Naive thymus-derived CD4-positive, alpha-beta T cell (primary cell): ENCODE results near the gene RNASE7. TPM values are rescaled to one million over a fixed set of nuclear protein-coding genes. Genes with fewer than 3 reads are reported as not detected.

Experiments used
- ATAC-seq: fragments of 150-1000 bp; cut with Tn5 transposase; 2 replicates; pipeline ENCODE4 v1.10.0; 2021; ENCODE audit warnings: mild to moderate bottlenecking, moderate library complexity
- CTCF ChIA-PET: fragments of 350-600 bp; sonication (Branson Sonifier 250); formaldehyde crosslinking; loops from one replicate; lab custom pipeline; 2021; ENCODE audit warnings: antibody characterized with exemption; lab: Charles Lee
- POLR2A ChIA-PET: fragments of 350-600 bp; sonication (Branson Sonifier 250); formaldehyde crosslinking; loops from one replicate; lab custom pipeline; 2021; ENCODE audit warnings: antibody characterized with exemption, inconsistent platforms; lab: Charles Lee
- DNase-seq, 9 donors: peaks; one replicate each; pipeline versions ENCODE4 v3.0.0 to v3.0.0-alpha.2; 2020 to 2022; ENCODE audit warnings: mixed read lengths in 1 of 9
- H3K27ac ChIP-seq: one replicate; pipeline ENCODE4 v1.7.0; 2013; ENCODE audit warnings: mild to moderate bottlenecking, low read depth, low read length, moderate library complexity
- H3K27me3 ChIP-seq, 2 donors: one replicate each; pipeline ENCODE4 v1.7.0; 2013; ENCODE audit warnings: low read length in 2 of 2, mild to moderate bottlenecking in 2 of 2, moderate library complexity in 2 of 2; ENCODE audit not compliant: control insufficient read depth in 2 of 2, insufficient read depth in 2 of 2
- H3K36me3 ChIP-seq, 3 experiments: 1 replicate in 2 of 3; 2 replicates in 1 of 3; pipeline ENCODE4 v1.7.0; 2013; ENCODE audit warnings: low read length in 3 of 3, mild to moderate bottlenecking in 3 of 3, moderate library complexity in 1 of 3; ENCODE audit not compliant: insufficient read depth in 3 of 3, control insufficient read depth in 2 of 3
- H3K4me1 ChIP-seq, 2 donors: one replicate each; pipeline ENCODE4 v1.7.0; 2013; ENCODE audit warnings: low read length in 2 of 2, mild to moderate bottlenecking in 2 of 2, moderate library complexity in 1 of 2; ENCODE audit not compliant: control insufficient read depth in 2 of 2, insufficient read depth in 2 of 2
- H3K4me3 ChIP-seq: 2 replicates; pipeline ENCODE4 v1.7.0; 2013; ENCODE audit warnings: mild to moderate bottlenecking, low read length
- H3K9me3 ChIP-seq, 3 experiments: 1 replicate in 2 of 3; 2 replicates in 1 of 3; pipeline ENCODE4 v1.7.0; 2013; ENCODE audit warnings: low read length in 3 of 3; ENCODE audit not compliant: control insufficient read depth in 2 of 3
- H3K27ac Mint-ChIP-seq, 9 donors: one replicate each; pipeline ENCODE4 v1.8.0; 2020 to 2022; ENCODE audit warnings: mixed read lengths in 9 of 9, mild to moderate bottlenecking in 8 of 9, moderate library complexity in 5 of 9, inconsistent platforms in 2 of 9
- H3K27me3 Mint-ChIP-seq, 5 donors: one replicate each; pipeline ENCODE4 v1.8.0; 2021 to 2022; ENCODE audit warnings: mixed read lengths in 5 of 5, mild to moderate bottlenecking in 1 of 5
- H3K36me3 Mint-ChIP-seq, 5 donors: one replicate each; pipeline ENCODE4 v1.8.0; 2020 to 2022; ENCODE audit warnings: mixed read lengths in 5 of 5, mild to moderate bottlenecking in 3 of 5, inconsistent platforms in 1 of 5
- H3K4me1 Mint-ChIP-seq, 7 donors: one replicate each; pipeline ENCODE4 v1.8.0; 2020 to 2022; ENCODE audit warnings: mixed read lengths in 7 of 7, mild to moderate bottlenecking in 3 of 7, inconsistent platforms in 1 of 7
- H3K4me3 Mint-ChIP-seq, 10 donors: one replicate each; pipeline ENCODE4 v1.8.0; 2020 to 2022; ENCODE audit warnings: mild to moderate bottlenecking in 10 of 10, mixed read lengths in 10 of 10, moderate library complexity in 6 of 10, inconsistent platforms in 2 of 10
- H3K9me3 Mint-ChIP-seq, 11 donors: one replicate each; pipeline ENCODE4 v1.8.0; 2020 to 2022; ENCODE audit warnings: mixed read lengths in 11 of 11, mild to moderate bottlenecking in 4 of 11, inconsistent platforms in 1 of 11, moderate library complexity in 1 of 11
- intact Hi-C, 2 donors: fragments of 100-400 bp; cut with micrococcal nuclease; formaldehyde crosslinking; loops; one replicate each; pipeline ENCODE4 v1.15.1; 2023
- polyA plus RNA-seq, 2 donors: library from polyadenylated mRNA; unstranded; fragments of 300-500 nt; fragmentation: Illumina TruSeq; gene quantifications; one replicate each; pipeline ENCODE4 v1.2.3, GENCODE V29; 2021
- total RNA-seq, 6 experiments: library from RNA in 5 of 6; stranded (reverse) in 5 of 6; gene quantifications; 1 replicate in 5 of 6; 2 replicates in 1 of 6; pipeline ENCODE4 v1.2.3 and lab custom pipeline; 2021 to 2026

The RNASE7 gene
- total and polyA plus RNA-seq, 7 experiments from 2014 or later, result not detected

DNA sequence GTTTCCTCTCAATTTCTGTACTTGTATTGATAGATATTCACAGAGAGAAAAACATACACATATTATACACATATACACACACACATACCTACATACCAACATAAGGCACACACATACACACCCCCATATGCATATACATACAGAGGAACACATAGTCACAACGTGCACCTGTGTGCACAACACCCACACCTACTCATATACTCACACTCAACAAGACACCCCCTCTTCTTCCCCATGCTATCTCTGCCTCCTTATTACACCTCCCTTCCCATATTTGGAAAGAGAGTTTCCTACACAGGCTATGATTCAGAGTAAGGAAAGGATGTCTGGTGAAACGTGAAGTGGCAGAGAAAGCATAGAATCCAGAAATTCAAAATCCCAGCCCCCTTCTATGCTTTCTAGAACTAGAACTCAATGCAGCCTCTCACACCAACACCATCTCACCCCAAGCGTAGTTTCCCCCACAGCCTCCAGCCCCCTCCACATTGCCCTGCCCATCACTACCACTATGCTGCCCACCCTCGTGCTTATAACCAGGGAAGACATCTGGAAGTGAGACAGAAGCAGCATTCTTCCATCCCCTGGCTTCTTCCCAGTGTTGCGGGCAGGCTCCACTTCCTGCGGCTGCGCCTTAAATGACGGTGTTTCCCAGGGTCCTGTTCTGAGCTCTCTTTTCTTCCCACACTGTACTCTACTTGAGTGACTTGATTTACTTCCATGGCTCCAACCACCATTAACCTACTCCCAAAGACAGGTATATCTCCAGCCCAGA, 17.9 kb downstream of the RNASE7 start:
- H3K4me3 Mint-ChIP-seq, result no peak overlapping the region
- no peak overlapping the region for H3K27ac Mint-ChIP-seq
- intact Hi-C loops, result no loop called here
- no peak for ATAC-seq
- H3K36me3 Mint-ChIP-seq, result no peaks in the 10 kb centered on the region
- no peaks in the 10 kb centered on the region for H3K9me3 Mint-ChIP-seq
- no peak overlapping the region for H3K4me3 ChIP-seq
- H3K36me3 ChIP-seq, result no peaks in the 10 kb centered on the region
- H3K27ac ChIP-seq, result no peak overlapping the region
- H3K27me3 ChIP-seq, result no peaks in the 10 kb centered on the region
- ChIA-PET CTCF (no interaction called here), POLR2A (no interaction called here)
- H3K4me1 Mint-ChIP-seq, result no peaks in the 10 kb centered on the region
- no peaks in the 10 kb centered on the region for H3K4me1 ChIP-seq
- peaks cover 26 to 36% (median 32%) of the 10 kb centered on the region in 5 donors for H3K27me3 Mint-ChIP-seq
- DNase-seq, result no peak
- H3K9me3 ChIP-seq, result no peaks in the 10 kb centered on the region

DNA sequence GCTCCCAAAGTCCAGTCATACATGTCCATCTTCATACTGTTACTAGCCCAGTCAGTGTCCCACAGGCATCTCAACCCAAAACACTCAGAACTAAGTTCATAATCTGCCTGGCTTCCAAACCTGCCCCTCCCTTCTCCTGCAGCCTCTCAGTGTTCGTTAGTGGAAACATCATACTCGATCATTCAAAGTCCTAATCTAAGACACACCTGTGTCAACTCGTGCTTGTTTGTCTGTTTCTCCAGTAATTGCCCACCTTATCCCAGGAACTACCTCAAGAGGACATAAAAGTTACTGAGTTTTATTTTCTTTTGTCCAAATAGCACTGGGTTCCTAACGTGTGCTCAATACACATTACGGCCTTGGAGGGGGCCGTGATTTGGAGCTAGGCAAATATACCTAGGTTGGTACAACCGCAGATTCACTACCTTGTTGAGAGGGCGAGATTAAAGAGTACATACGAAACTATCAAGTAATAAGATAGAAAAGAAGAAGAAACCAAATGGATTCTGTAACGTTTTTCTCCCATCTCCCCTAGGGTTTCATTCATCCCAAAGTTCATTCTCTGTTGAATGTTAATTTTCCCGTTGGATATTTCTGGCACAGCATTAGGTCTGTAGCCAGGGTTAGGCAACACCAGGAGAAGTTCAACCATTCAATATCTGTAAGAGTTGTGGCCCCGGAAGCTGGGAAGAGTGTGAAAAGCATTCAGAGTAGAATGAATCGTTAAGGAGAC, 18.6 kb downstream of the RNASE7 start:
- H3K9me3 ChIP-seq, result no peaks in the 10 kb centered on the region
- intact Hi-C loops, result no loop called here
- ChIA-PET CTCF (no interaction called here), POLR2A (no interaction called here)
- H3K4me1 Mint-ChIP-seq, result no peaks in the 10 kb centered on the region
- H3K4me3 Mint-ChIP-seq, result no peak overlapping the region
- no peak overlapping the region for H3K27ac ChIP-seq
- no peaks in the 10 kb centered on the region for H3K4me1 ChIP-seq
- no peaks in the 10 kb centered on the region for H3K9me3 Mint-ChIP-seq
- H3K27ac Mint-ChIP-seq, result no peak overlapping the region
- no peak overlapping the region for H3K4me3 ChIP-seq
- H3K27me3 ChIP-seq, result peaks cover 0 to 3% of the 10 kb centered on the region in 2 donors
- H3K36me3 ChIP-seq, result no peaks in the 10 kb centered on the region
- DNase-seq (no peak), ATAC-seq (no peak)
- H3K27me3 Mint-ChIP-seq, result peaks cover 34 to 43% (median 39%) of the 10 kb centered on the region in 5 donors
- no peaks in the 10 kb centered on the region for H3K36me3 Mint-ChIP-seq

DNA sequence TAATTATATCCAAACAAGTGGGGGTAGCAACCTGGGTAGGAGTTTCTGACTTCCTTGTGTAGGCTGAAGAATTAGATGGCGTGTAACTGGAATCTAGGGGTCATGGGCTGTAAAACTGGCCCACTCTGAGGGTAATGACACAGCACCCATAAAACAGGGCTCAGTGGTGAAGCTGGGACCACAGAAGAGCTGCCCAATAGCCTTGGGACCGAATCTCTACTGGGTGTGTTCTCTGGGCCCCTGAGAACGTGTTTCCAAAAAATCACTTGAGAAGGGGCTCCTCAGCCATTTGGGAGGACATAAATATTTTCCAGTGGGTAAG, 19.1 kb downstream of the RNASE7 start:
- ChIA-PET CTCF (interaction anchor here (1.0 kb wide), 1 partner anchor 46 kb away, joined by 3 read pairs; no protein-coding TSS in a partner anchor), POLR2A (interaction anchor here (1.0 kb wide), 1 partner anchor 9 kb away, joined by 3 read pairs; the partner anchor contains the start of gene ARHGEF40)
- no peaks in the 10 kb centered on the region for H3K9me3 ChIP-seq
- Mint-ChIP-seq H3K4me3 (no peak overlapping the region), H3K27me3 (peaks cover 39 to 48% (median 45%) of the 10 kb centered on the region in 5 donors), H3K36me3 (no peaks in the 10 kb centered on the region), H3K27ac (no peak overlapping the region), H3K4me1 (no peaks in the 10 kb centered on the region), H3K9me3 (no peaks in the 10 kb centered on the region)
- H3K4me3 ChIP-seq, result no peak overlapping the region
- H3K36me3 ChIP-seq, result no peaks in the 10 kb centered on the region
- peaks cover 0 to 3% of the 10 kb centered on the region in 2 donors for H3K27me3 ChIP-seq
- H3K4me1 ChIP-seq, result no peaks in the 10 kb centered on the region
- DNase-seq (no peak), ATAC-seq (no peak)
- H3K27ac ChIP-seq, result no peak overlapping the region
- intact Hi-C loops, result no loop called here

DNA sequence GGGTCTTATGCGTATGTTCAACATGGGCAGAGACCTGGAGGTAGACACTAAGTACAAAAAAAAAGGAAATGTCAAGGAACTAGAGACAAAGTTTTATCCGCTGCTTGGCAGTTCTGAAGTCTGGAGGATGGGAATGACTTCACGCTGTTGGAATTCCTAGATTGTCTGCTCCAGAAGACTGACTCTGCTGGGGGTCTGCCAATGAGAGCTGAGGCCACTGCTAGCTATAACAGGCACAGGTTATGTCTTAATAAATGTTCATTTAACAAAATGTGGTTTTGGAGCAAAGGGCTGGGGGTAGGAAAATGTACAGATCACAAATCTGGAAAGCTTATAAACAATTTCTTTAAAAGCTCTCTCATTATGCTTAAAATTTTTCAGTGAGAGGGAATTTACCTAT, 21.3 kb downstream of the RNASE7 start:
- Mint-ChIP-seq H3K27ac (no peak overlapping the region), H3K4me1 (peaks cover 2 to 3% (median 3%) of the 10 kb centered on the region in 7 donors), H3K4me3 (no peak overlapping the region), H3K9me3 (no peaks in the 10 kb centered on the region), H3K27me3 (peaks cover 58 to 65% (median 63%) of the 10 kb centered on the region in 5 donors), H3K36me3 (no peaks in the 10 kb centered on the region)
- H3K27me3 ChIP-seq, result peaks cover 6% of the 10 kb centered on the region in 2 donors
- intact Hi-C loops, result no loop called here
- ATAC-seq, result no peak
- CTCF ChIA-PET, result interaction anchor here (0.6 to 0.9 kb wide), 3 partner anchors 28 to 366 kb away, joined by 3 to 4 read pairs (median 3); no protein-coding TSS in a partner anchor
- H3K27ac ChIP-seq, result no peak overlapping the region
- no peak overlapping the region for H3K4me3 ChIP-seq
- H3K9me3 ChIP-seq, result no peaks in the 10 kb centered on the region
- POLR2A ChIA-PET, result interaction anchor here (0.7 kb wide), 1 partner anchor 9 kb away, joined by 5 read pairs; no protein-coding TSS in a partner anchor
- no peak for DNase-seq
- H3K4me1 ChIP-seq, result peaks cover 0 to 2% of the 10 kb centered on the region in 2 donors
- no peaks in the 10 kb centered on the region for H3K36me3 ChIP-seq

DNA sequence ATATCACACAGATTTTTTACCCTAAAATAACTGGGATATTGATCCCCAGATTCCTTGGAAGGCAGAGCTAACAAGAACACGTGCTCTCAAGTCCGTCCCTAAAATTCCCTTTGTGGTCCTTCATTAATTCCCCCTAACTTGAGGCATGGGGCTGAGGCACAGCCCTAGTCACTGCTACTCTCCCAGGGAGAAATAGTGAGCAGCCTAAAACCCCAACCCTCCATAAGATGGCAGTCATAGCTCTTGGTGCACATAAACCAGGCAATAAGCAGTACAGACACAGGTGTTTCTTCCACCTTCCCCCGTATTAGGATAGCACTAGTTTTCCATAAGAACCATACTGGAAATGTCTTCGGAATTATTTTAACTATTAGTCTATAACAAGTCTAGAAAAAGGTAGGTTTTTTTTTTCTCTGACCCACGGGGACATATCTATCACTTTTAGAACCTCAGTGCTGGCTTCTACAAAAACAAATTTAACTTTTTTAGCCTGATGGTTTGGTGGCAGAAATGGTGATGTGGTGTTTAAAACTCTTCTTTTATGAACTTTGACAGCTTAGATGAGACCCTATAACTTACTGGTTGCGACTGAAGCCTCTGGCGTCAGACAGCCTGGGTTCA, 24.8 kb downstream of the RNASE7 start:
- Histone ChIP-seq H3K9me3 (no peaks in the 10 kb centered on the region), H3K4me3 (no peak overlapping the region), H3K4me1 (peaks cover 21 to 29% of the 10 kb centered on the region in 2 donors), H3K27ac (no peak overlapping the region), H3K27me3 (peaks cover 9 to 37% of the 10 kb centered on the region in 2 donors), H3K36me3 (no peaks in the 10 kb centered on the region)
- H3K4me3 Mint-ChIP-seq, result no peak overlapping the region
- H3K27ac Mint-ChIP-seq, result no peak overlapping the region
- no peak for ATAC-seq
- H3K9me3 Mint-ChIP-seq, result no peaks in the 10 kb centered on the region
- intact Hi-C loops, result loop anchor here in 1 of 2 donors (1.0 to 2.0 kb wide), 2 partner anchors 37 to 52 kb away; no protein-coding TSS in a partner anchor
- peaks cover 23 to 33% (median 29%) of the 10 kb centered on the region in 7 donors for H3K4me1 Mint-ChIP-seq
- ChIA-PET POLR2A (interaction anchor here (1.1 kb wide), 1 partner anchor 38 kb away, joined by 8 read pairs; no protein-coding TSS in a partner anchor), CTCF (interaction anchor here (0.6 to 5.3 kb wide), 5 partner anchors 28 to 52 kb away, joined by 3 to 76 read pairs (median 4); no protein-coding TSS in a partner anchor)
- H3K36me3 Mint-ChIP-seq, result no peaks in the 10 kb centered on the region
- peaks cover 63 to 82% (median 79%) of the 10 kb centered on the region in 5 donors for H3K27me3 Mint-ChIP-seq
- DNase-seq, result peak in 3 of 9 donors; percentile 13 to 31 (median 24)
